ENCODE data around the gene CEP104. TPM values are rescaled to one million over a fixed set of nuclear protein-coding genes. Genes with fewer than 3 reads are reported as not detected.

Gene CEP104
- total and polyA plus RNA-seq, 9 of the 15 experiments (the other 6 are each of a cell fraction or from before 2014, with no cell fraction given): 11.2 to 63.4 (median 42.6) TPM

GRCh38 chr1:3880429-3881192 is 23.6 kb upstream of the CEP104 start:
- FAIRE-seq: no peak

GRCh38 chr1:3879787-3880428 is 22.9 kb upstream of the CEP104 start:
- BruUV-seq (replicated peaks): no TSS peak
- H3K27me3 ChIP-seq (ENCODE audit: control insufficient read depth in 2 of 2, insufficient read depth in 2 of 2, low read length in 2 of 2): no peaks in the 10 kb centered on the region
- H3K9me1 ChIP-seq (ENCODE audit: control insufficient read depth, insufficient read depth, low read length): no peaks in the 10 kb centered on the region
- H3K27ac ChIP-seq (ENCODE audit: extremely low read depth, low read depth, low read length): no peak overlapping the region
- FAIRE-seq (no peak), DNase-seq (ENCODE audit: extremely low read depth in 1 of 4, low spot score in 3 of 4) (no peak), ATAC-seq (no peak)
- in situ Hi-C loops (cut with MboI) (no loop called here), intact Hi-C loops (cut with micrococcal nuclease) (no loop called here)
- TF ChIP-seq DPF2 (IDR thresholded peaks at IDR 0.05): no peak
- no peak for TF ChIP-seq HIVEP1 (CRISPR knock-in tag; IDR thresholded peaks at IDR 0.05)
- TF ChIP-seq ATF2 (CRISPR knock-in tag; IDR thresholded peaks at IDR 0.05): no peak
- no peak for TF ChIP-seq EP300 (IDR thresholded peaks at IDR 0.05; ENCODE audit: low read length)
- no peak for TF ChIP-seq MEF2D (tag; conservative IDR thresholded peaks at IDR 0.05; ENCODE audit: low read depth)
- no peak for TF ChIP-seq SFPQ (IDR thresholded peaks at IDR 0.05; ENCODE audit: low read depth, low read length)
- no peak for TF ChIP-seq ARID2 (IDR thresholded peaks at IDR 0.05)
- ChIA-PET POLR2A (interaction anchor here (0.5 to 1.4 kb wide), 3 partner anchors 16 to 159 kb away, joined by 3 to 8 read pairs (median 5); partner anchors contain the start of gene C1orf174), CTCF (ENCODE audit: low intra/inter-chr PET ratio) (no interaction called here)
- H3K36me3 ChIP-seq (ENCODE audit: control insufficient read depth, insufficient read depth, low read length): peaks cover 41% of the 10 kb centered on the region; the same call in 2 of the 3 replicates
- no peak overlapping the region for H2AFZ ChIP-seq (ENCODE audit: low read depth, low read length)
- H3K4me3 ChIP-seq: no peak overlapping the region
- no peak overlapping the region for H3K9ac ChIP-seq (ENCODE audit: insufficient read depth in 1 of 2, low read depth in 2 of 2, low read length in 2 of 2)
- no peak overlapping the region for H3K4me2 ChIP-seq (ENCODE audit: insufficient read depth, low read length)
- H3K9me3 ChIP-seq (replicated peaks; ENCODE audit: control insufficient read depth, insufficient read depth, low read depth, low read length): peaks cover 4% of the 10 kb centered on the region
- H3K4me1 ChIP-seq (replicated peaks in 1 of 2; ENCODE audit: control insufficient read depth in 2 of 2, insufficient read depth in 2 of 2, low read length in 2 of 2): peaks cover 0 to 18% of the 10 kb centered on the region in 2 experiments; a peak in 3 of 5 replicates
- no peaks in the 10 kb centered on the region for H4K20me1 ChIP-seq (replicated peaks; ENCODE audit: control insufficient read depth, insufficient read depth, low read length)
- 75% methylated on average over 9 of the region's 9 CpGs for WGBS (ENCODE audit: insufficient coverage, low coverage, missing lambda C conversion rate)
- no peaks in the 10 kb centered on the region for H3K79me2 ChIP-seq (ENCODE audit: control insufficient read depth, insufficient read depth, low read length)

More at GRCh38 chr1:3880429-3881192, 23.6 kb upstream of the CEP104 start:
- in situ Hi-C loops (cut with MboI) (no loop called here), intact Hi-C loops (cut with micrococcal nuclease) (no loop called here)
- BruUV-seq (replicated peaks): no TSS peak
- ATAC-seq: no peak
- TF ChIP-seq CBX2 (IDR thresholded peaks at IDR 0.05; ENCODE audit: insufficient read depth, low read length, poor library complexity, severe bottlenecking): no peak
- TF ChIP-seq SRF (CRISPR knock-in tag; IDR thresholded peaks at IDR 0.05): no peak
- TF ChIP-seq SOX6 (IDR thresholded peaks at IDR 0.05): no peak
- no peak for TF ChIP-seq ZC3H11A (IDR thresholded peaks at IDR 0.05; ENCODE audit: low read depth, low read length)
- H3K4me1 ChIP-seq (replicated peaks in 1 of 2; ENCODE audit: control insufficient read depth in 2 of 2, insufficient read depth in 2 of 2, low read length in 2 of 2): peaks cover 0 to 18% of the 10 kb centered on the region in 2 experiments; a peak in 3 of 5 replicates
- POLR2A ChIA-PET: interaction anchor here (0.5 to 1.4 kb wide), 3 partner anchors 17 to 160 kb away, joined by 3 to 8 read pairs (median 5); partner anchors contain the start of gene C1orf174
- 86% methylated on average over 20 of the region's 20 CpGs for WGBS (ENCODE audit: insufficient coverage, low coverage, missing lambda C conversion rate)
- 0 out of 2 replicates have a peak, but pooled peaks cover 3% of the 10 kb centered on the region for H4K20me1 ChIP-seq (replicated peaks; ENCODE audit: control insufficient read depth, insufficient read depth, low read length)
- DNase-seq (ENCODE audit: extremely low read depth in 1 of 4, low spot score in 3 of 4): no peak
- no peak overlapping the region for H3K27ac ChIP-seq (ENCODE audit: extremely low read depth, low read depth, low read length)
- H3K4me3 ChIP-seq: no peak overlapping the region
- peak overlapping the region in 1 of 2 experiments; percentile 80; a peak in 2 of 4 replicates for H3K9ac ChIP-seq (ENCODE audit: insufficient read depth in 1 of 2, low read depth in 2 of 2, low read length in 2 of 2)
- no peaks in the 10 kb centered on the region for H3K27me3 ChIP-seq (ENCODE audit: control insufficient read depth in 2 of 2, insufficient read depth in 2 of 2, low read length in 2 of 2)
- H3K9me1 ChIP-seq (ENCODE audit: control insufficient read depth, insufficient read depth, low read length): no peaks in the 10 kb centered on the region
- no peak overlapping the region for H2AFZ ChIP-seq (ENCODE audit: low read depth, low read length)
- no peak overlapping the region for H3K4me2 ChIP-seq (ENCODE audit: insufficient read depth, low read length)
- H3K36me3 ChIP-seq (ENCODE audit: control insufficient read depth, insufficient read depth, low read length): peaks cover 41% of the 10 kb centered on the region; the same call in 2 of the 3 replicates
- peaks cover 4% of the 10 kb centered on the region for H3K9me3 ChIP-seq (replicated peaks; ENCODE audit: control insufficient read depth, insufficient read depth, low read depth, low read length)
- H3K79me2 ChIP-seq (ENCODE audit: control insufficient read depth, insufficient read depth, low read length): no peaks in the 10 kb centered on the region
- CTCF ChIA-PET (ENCODE audit: low intra/inter-chr PET ratio): no interaction called here
